HCT116 (cell line): ENCODE measurements around the gene CCDC137. TPM values are rescaled to one million over a fixed set of nuclear protein-coding genes. Genes with fewer than 3 reads are reported as not detected.

Source experiments
- ATAC-seq: fragments of 200-7000 bp; cut with Tn5 transposase; 2 replicates; pipeline ENCODE4 v1.9.1; 2020; ENCODE audit warnings: mild to moderate bottlenecking, moderate library complexity
- BruUV-seq: library from RNA; stranded (reverse); fragments of 400-500 nt; replicated peaks from 2 replicates; lab custom pipeline; 2021; lab: Mats Ljungman, UMichigan
- CTCF ChIA-PET: fragments of 300-600 bp; sonication (Branson Sonifier 250); formaldehyde crosslinking; loops from one replicate; lab custom pipeline; 2021; ENCODE audit warnings: antibody characterized with exemption; lab: Charles Lee
- POLR2A ChIA-PET: fragments of 300-600, 350-600 bp; sonication (Branson Sonifier 250); formaldehyde crosslinking; loops from one replicate; lab custom pipeline; 2021; ENCODE audit warnings: antibody characterized with exemption; lab: Charles Lee
- RAD21 ChIA-PET, 2 experiments: fragments of 300-600 bp; sonication (Branson Sonifier 250); formaldehyde crosslinking; loops; one replicate each; lab custom pipeline; 2023; ENCODE audit warnings: low total read pairs in 2 of 2; ENCODE audit not compliant: uncharacterized antibody in 2 of 2, unreplicated experiment in 2 of 2, low non-redundant PET in 1 of 2; lab: Charles Lee
- DNase-seq: peaks from one replicate; pipeline ENCODE4 v3.0.0-alpha.2; 2010; ENCODE audit warnings: low read depth, low spot score
- H2AFZ ChIP-seq: fragments of 200-600 bp; shearing (Covaris generic), sonication (generic); 2 replicates; pipeline ENCODE4 v1.6.1; 2017; ENCODE audit warnings: low read depth, mixed run types, mixed read lengths, antibody characterized with exemption, low read length; ENCODE audit not compliant: poor library complexity, severe bottlenecking
- H3K27ac ChIP-seq: 2 replicates; pipeline ENCODE4 v1.5.1; 2012; ENCODE audit warnings: low read depth, low read length
- H3K27me3 ChIP-seq: fragments of 200-600 bp; sonication (generic); 2 replicates; pipeline ENCODE4 v1.6.1; 2016; ENCODE audit warnings: mixed run types, low read length, mixed read lengths; ENCODE audit not compliant: insufficient read depth
- H3K36me3 ChIP-seq, 2 experiments: fragments of 200-500 bp in 1 of 2; fragments of 200-600 bp in 1 of 2; sonication (Bioruptor generic) in 1 of 2; sonication (generic) in 1 of 2; 2 replicates each; pipeline versions ENCODE4 v1.5.1 to v1.6.1; 2014 to 2016; ENCODE audit warnings: low read length in 2 of 2, inconsistent platforms in 1 of 2, mixed read lengths in 1 of 2, mixed run types in 1 of 2; ENCODE audit not compliant: insufficient read depth in 2 of 2, control insufficient read depth in 1 of 2
- H3K4me1 ChIP-seq, 2 experiments: fragments of 200-600 bp in 1 of 2; sonication (generic) in 1 of 2; 2 replicates each; pipeline versions ENCODE4 v1.5.1 to v1.6.1; 2012 to 2017; ENCODE audit warnings: low read length in 2 of 2, inconsistent platforms in 1 of 2, mild to moderate bottlenecking in 1 of 2, mixed read lengths in 1 of 2, mixed run types in 1 of 2, moderate library complexity in 1 of 2; ENCODE audit not compliant: insufficient read depth in 2 of 2, control insufficient read depth in 1 of 2
- H3K4me2 ChIP-seq: fragments of 200-600 bp; sonication (generic); 2 replicates; pipeline ENCODE4 v1.6.1; 2017; ENCODE audit warnings: mixed run types, low read length, mixed read lengths
- H3K4me3 ChIP-seq, 2 experiments: fragments of 200-600 bp in 1 of 2; sonication (generic) in 1 of 2; replicated peaks in 1 of 2; 2 replicates each; pipeline ENCODE4 v1.5.1; 2011 to 2016; ENCODE audit warnings: low read length in 2 of 2, control low read depth in 1 of 2, low read depth in 1 of 2, mild to moderate bottlenecking in 1 of 2, mixed read lengths in 1 of 2, mixed run types in 1 of 2
- H3K79me2 ChIP-seq: fragments of 200-600 bp; sonication (generic); 2 replicates; pipeline ENCODE4 v1.6.1; 2017; ENCODE audit warnings: mild to moderate bottlenecking, mixed run types, low read length, moderate library complexity, mixed read lengths; ENCODE audit not compliant: insufficient read depth
- H3K9ac ChIP-seq: fragments of 200-600 bp; sonication (generic); 2 replicates; pipeline ENCODE4 v1.6.1; 2016; ENCODE audit warnings: low read length, mixed read lengths
- H3K9me2 ChIP-seq: fragments of 200-600 bp; sonication (generic), shearing (Covaris generic); 2 replicates; pipeline ENCODE4 v1.6.1; 2017; ENCODE audit warnings: mixed run types, mild to moderate bottlenecking, moderate library complexity; ENCODE audit not compliant: insufficient read depth
- H3K9me3 ChIP-seq, 2 experiments: fragments of 200-500 bp in 1 of 2; fragments of 200-600 bp in 1 of 2; sonication (Bioruptor generic) in 1 of 2; sonication (generic) in 1 of 2; 2 replicates each; pipeline ENCODE4 v1.6.1; 2014 to 2017; ENCODE audit warnings: low read length in 2 of 2, mixed read lengths in 2 of 2, inconsistent platforms in 1 of 2, low read depth in 1 of 2, mild to moderate bottlenecking in 1 of 2, mixed run types in 1 of 2, moderate library complexity in 1 of 2; ENCODE audit not compliant: control insufficient read depth in 1 of 2, insufficient read depth in 1 of 2
- H4K20me1 ChIP-seq: fragments of 200-600 bp; sonication (generic), shearing (Covaris generic); 2 replicates; pipeline ENCODE4 v1.6.1; 2017; ENCODE audit warnings: mixed run types, mild to moderate bottlenecking, moderate library complexity; ENCODE audit not compliant: insufficient read depth
- EGR1 ChIP-seq: IDR thresholded peaks from 2 replicates; pipeline ENCODE4 v1.6.1; 2012; ENCODE audit warnings: low read depth
- ELF1 ChIP-seq: IDR thresholded peaks from 2 replicates; pipeline ENCODE4 v1.6.1; 2012; ENCODE audit warnings: low read depth, borderline replicate concordance
- EZH2 ChIP-seq: fragments of 200-600 bp; sonication (generic); IDR thresholded peaks from 2 replicates; pipeline ENCODE4 v1.6.1; 2017; ENCODE audit warnings: antibody characterized with exemption, mixed run types
- EZH2phosphoT487 ChIP-seq: fragments of 200-600 bp; IDR thresholded peaks from 2 replicates; pipeline ENCODE4 v1.6.1; 2018; ENCODE audit warnings: antibody characterized with exemption, borderline replicate concordance
- POLR2A ChIP-seq: IDR thresholded peaks from 2 replicates; pipeline ENCODE4 v1.7.0; 2011; ENCODE audit warnings: borderline replicate concordance; ENCODE audit not compliant: insufficient read depth, insufficient read length; ENCODE audit errors: extremely low read depth
- POLR2AphosphoS5 ChIP-seq: IDR thresholded peaks from 2 replicates; pipeline ENCODE4 v1.6.1; 2011; ENCODE audit warnings: mild to moderate bottlenecking, low read depth, low read length, moderate library complexity
- RAD21 ChIP-seq: IDR thresholded peaks from 2 replicates; pipeline ENCODE4 v1.6.1; 2012; ENCODE audit warnings: low read depth, mild to moderate bottlenecking
- SIN3A ChIP-seq: IDR thresholded peaks from 2 replicates; pipeline ENCODE4 v1.6.1; 2012; ENCODE audit warnings: low read depth
- TCF7L2 ChIP-seq: IDR thresholded peaks from 2 replicates; pipeline ENCODE4 v1.7.0; 2011; ENCODE audit warnings: borderline replicate concordance, inconsistent platforms; ENCODE audit not compliant: insufficient read depth, insufficient read length; ENCODE audit errors: extremely low read depth
- YY1 ChIP-seq: IDR thresholded peaks from 2 replicates; pipeline ENCODE4 v1.6.1; 2011; ENCODE audit warnings: low read length, low read depth, moderate library complexity, mild to moderate bottlenecking; ENCODE audit not compliant: insufficient replicate concordance; ENCODE audit errors: extremely low read depth
- ZFX ChIP-seq: fragments of 450-650 bp; IDR thresholded peaks from 2 replicates; pipeline ENCODE4 v1.6.1; 2017
- ZNF274 ChIP-seq: fragments of 200-500 bp; sonication (Bioruptor generic); IDR thresholded peaks from 2 replicates; pipeline ENCODE4 v1.6.1; 2014; ENCODE audit warnings: mild to moderate bottlenecking, low read depth, low read length, inconsistent platforms
- intact Hi-C: fragments of 100-400 bp; cut with micrococcal nuclease; formaldehyde crosslinking; loops from 2 replicates; pipeline ENCODE4 v1.10.0; 2022
- total RNA-seq: library from RNA; stranded (reverse); gene quantifications from one replicate; pipeline ENCODE4 v1.2.1, GENCODE V29; 2021; ENCODE audit not compliant: unreplicated experiment
- TF ChIP-seq, protein P1 (sequence below): IDR thresholded peaks from 2 replicates; pipeline ENCODE4 v1.6.1; 2012; ENCODE audit warnings: low read depth
- TF ChIP-seq, protein P2 (sequence below): IDR thresholded peaks from 2 replicates; pipeline ENCODE4 v1.6.1; 2012
- TF ChIP-seq, protein P3 (sequence below): IDR thresholded peaks from 2 replicates; pipeline ENCODE4 v1.6.1; 2011; ENCODE audit warnings: mild to moderate bottlenecking, low read length, moderate library complexity; ENCODE audit not compliant: insufficient replicate concordance; ENCODE audit errors: extremely low read depth
- TF ChIP-seq, protein P4 (sequence below): IDR thresholded peaks from 2 replicates; pipeline ENCODE4 v1.6.1; 2012

The CCDC137 gene
- total RNA-seq, 1 experiment from 2014 or later = 77.5 TPM

DNA sequence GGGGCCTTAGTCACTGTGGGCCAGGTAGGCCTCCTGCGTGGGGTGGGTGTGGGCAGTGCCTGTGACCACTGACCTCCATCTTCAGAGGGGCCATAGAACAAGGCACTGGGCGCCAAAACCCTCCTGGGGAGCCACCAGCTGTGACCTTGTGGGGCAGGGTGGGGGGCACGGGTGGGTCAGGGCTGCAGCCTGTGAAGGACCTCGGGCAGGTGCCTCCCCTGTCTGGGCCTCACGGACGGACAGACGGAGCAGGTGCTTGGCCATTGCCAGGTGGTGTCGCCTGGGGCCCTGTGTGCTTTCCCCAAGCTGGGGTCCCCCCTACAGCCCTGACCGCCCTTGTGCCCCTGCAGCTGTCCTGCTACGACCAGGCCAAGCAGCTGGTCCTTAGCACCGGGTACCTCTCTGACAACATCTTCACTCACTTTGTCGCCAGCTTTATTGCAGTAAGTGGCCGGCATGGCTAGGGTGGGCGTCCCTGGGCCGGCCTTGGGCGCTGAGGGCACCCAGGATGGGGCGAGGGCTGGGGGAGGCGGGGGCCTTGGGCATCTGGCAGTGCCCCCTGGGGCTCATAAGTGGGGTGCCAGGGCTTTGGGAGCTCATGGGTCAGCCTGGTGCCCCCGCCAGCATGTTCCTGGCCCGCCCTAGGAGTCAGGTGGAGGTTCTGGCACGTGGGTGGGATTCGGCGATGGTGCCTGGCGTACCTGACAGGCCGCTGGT, 50.7 kb downstream of the CCDC137 start:
- BruUV-seq = no TSS peak
- intact Hi-C loops = no loop called here
- Histone ChIP-seq H3K9me2 (no peaks in the 10 kb centered on the region), H3K4me1 (peaks cover 24 to 27% of the 10 kb centered on the region in 2 experiments), H3K36me3 (peaks cover 3 to 5% of the 10 kb centered on the region in 2 experiments; a peak in 3 of 4 replicates), H3K9ac (no peak overlapping the region), H3K79me2 (peaks cover 34% of the 10 kb centered on the region), H3K4me3 (no peak overlapping the region), H4K20me1 (no peaks in the 10 kb centered on the region), H3K27ac (no peak overlapping the region), H2AFZ (no peak overlapping the region), H3K9me3 (no peaks in the 10 kb centered on the region), H3K27me3 (no peaks in the 10 kb centered on the region), H3K4me2 (no peak overlapping the region)
- DNase-seq (no peak), ATAC-seq (no peak)
- TF ChIP-seq ZNF274 (no peak), YY1 (no peak), RAD21 (no peak), ELF1 (no peak), ZFX (no peak), SIN3A (no peak), TCF7L2 (no peak), EGR1 (no peak), POLR2A (no peak), POLR2AphosphoS5 (no peak), EZH2 (no peak), EZH2phosphoT487 (no peak)
- TF ChIP-seq, protein P1, sequence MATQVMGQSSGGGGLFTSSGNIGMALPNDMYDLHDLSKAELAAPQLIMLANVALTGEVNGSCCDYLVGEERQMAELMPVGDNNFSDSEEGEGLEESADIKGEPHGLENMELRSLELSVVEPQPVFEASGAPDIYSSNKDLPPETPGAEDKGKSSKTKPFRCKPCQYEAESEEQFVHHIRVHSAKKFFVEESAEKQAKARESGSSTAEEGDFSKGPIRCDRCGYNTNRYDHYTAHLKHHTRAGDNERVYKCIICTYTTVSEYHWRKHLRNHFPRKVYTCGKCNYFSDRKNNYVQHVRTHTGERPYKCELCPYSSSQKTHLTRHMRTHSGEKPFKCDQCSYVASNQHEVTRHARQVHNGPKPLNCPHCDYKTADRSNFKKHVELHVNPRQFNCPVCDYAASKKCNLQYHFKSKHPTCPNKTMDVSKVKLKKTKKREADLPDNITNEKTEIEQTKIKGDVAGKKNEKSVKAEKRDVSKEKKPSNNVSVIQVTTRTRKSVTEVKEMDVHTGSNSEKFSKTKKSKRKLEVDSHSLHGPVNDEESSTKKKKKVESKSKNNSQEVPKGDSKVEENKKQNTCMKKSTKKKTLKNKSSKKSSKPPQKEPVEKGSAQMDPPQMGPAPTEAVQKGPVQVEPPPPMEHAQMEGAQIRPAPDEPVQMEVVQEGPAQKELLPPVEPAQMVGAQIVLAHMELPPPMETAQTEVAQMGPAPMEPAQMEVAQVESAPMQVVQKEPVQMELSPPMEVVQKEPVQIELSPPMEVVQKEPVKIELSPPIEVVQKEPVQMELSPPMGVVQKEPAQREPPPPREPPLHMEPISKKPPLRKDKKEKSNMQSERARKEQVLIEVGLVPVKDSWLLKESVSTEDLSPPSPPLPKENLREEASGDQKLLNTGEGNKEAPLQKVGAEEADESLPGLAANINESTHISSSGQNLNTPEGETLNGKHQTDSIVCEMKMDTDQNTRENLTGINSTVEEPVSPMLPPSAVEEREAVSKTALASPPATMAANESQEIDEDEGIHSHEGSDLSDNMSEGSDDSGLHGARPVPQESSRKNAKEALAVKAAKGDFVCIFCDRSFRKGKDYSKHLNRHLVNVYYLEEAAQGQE = no peak
- TF ChIP-seq, protein P2, sequence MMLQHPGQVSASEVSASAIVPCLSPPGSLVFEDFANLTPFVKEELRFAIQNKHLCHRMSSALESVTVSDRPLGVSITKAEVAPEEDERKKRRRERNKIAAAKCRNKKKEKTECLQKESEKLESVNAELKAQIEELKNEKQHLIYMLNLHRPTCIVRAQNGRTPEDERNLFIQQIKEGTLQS = no peak
- TF ChIP-seq, protein P3, sequence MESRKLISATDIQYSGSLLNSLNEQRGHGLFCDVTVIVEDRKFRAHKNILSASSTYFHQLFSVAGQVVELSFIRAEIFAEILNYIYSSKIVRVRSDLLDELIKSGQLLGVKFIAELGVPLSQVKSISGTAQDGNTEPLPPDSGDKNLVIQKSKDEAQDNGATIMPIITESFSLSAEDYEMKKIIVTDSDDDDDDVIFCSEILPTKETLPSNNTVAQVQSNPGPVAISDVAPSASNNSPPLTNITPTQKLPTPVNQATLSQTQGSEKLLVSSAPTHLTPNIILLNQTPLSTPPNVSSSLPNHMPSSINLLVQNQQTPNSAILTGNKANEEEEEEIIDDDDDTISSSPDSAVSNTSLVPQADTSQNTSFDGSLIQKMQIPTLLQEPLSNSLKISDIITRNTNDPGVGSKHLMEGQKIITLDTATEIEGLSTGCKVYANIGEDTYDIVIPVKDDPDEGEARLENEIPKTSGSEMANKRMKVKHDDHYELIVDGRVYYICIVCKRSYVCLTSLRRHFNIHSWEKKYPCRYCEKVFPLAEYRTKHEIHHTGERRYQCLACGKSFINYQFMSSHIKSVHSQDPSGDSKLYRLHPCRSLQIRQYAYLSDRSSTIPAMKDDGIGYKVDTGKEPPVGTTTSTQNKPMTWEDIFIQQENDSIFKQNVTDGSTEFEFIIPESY = no peak
- TF ChIP-seq, protein P4, sequence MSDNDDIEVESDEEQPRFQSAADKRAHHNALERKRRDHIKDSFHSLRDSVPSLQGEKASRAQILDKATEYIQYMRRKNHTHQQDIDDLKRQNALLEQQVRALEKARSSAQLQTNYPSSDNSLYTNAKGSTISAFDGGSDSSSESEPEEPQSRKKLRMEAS = no peak
- ChIA-PET RAD21 (no interaction called here), CTCF (no interaction called here), POLR2A (no interaction called here)
